ENCODE measurements around the gene ROR2.

ROR2 gene

DNA sequence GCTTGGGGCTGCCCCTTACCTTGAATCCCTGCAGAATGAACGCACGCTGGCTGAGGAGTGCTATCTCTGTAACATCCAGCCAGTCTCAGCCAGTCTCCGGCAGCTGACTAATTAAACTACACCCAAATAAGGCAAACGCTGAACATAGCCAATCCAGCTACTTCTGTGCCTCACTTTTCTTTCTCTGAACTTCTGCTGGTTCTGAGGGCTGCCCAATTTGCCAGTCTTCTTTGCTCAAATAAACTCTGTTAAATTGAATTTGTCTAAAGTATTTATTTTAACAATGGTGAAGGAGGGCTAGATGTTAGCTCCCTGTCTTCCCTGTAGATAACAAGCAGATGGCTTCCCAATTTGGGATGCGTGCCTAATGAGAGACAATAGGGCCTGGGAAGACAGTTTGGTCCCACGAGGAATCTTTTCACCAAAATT, 372.4 kb downstream of the ROR2 start:
- no peaks in the 10 kb centered on the region for H3K36me3 ChIP-seq (ENCODE audit: insufficient read depth, low read length)
- H3K79me2 ChIP-seq (ENCODE audit: insufficient read depth, low read length): no peaks in the 10 kb centered on the region
- H3K4me3 ChIP-seq (ENCODE audit: low read length, poor library complexity, severe bottlenecking): no peak overlapping the region
- no peak overlapping the region for H2AFZ ChIP-seq (ENCODE audit: low read length)
- H3F3A ChIP-seq (ENCODE audit: low read depth): no peaks in the 10 kb centered on the region
- no peak for TF ChIP-seq EZH2phosphoT487 (IDR thresholded peaks at IDR 0.05; ENCODE audit: borderline replicate concordance)
- H3K4me1 ChIP-seq (ENCODE audit: insufficient read depth, low read length, poor library complexity, severe bottlenecking): no peaks in the 10 kb centered on the region
- no peaks in the 10 kb centered on the region for H3K9me2 ChIP-seq (replicated peaks; ENCODE audit: low read depth, low read length)
- H3K9me3 ChIP-seq (ENCODE audit: insufficient read depth, low read depth, low read length): no peaks in the 10 kb centered on the region
- H3K27me3 ChIP-seq (ENCODE audit: insufficient read depth, low read length, poor library complexity, severe bottlenecking): no peaks in the 10 kb centered on the region
- no peaks in the 10 kb centered on the region for H4K20me1 ChIP-seq (ENCODE audit: insufficient read depth, low read length, poor library complexity, severe bottlenecking)
- no peak overlapping the region for H3K9ac ChIP-seq (ENCODE audit: low read depth, low read length, poor library complexity, severe bottlenecking)
- no peak overlapping the region for H3K4me2 ChIP-seq (ENCODE audit: low read depth, low read length, poor library complexity, severe bottlenecking)

DNA sequence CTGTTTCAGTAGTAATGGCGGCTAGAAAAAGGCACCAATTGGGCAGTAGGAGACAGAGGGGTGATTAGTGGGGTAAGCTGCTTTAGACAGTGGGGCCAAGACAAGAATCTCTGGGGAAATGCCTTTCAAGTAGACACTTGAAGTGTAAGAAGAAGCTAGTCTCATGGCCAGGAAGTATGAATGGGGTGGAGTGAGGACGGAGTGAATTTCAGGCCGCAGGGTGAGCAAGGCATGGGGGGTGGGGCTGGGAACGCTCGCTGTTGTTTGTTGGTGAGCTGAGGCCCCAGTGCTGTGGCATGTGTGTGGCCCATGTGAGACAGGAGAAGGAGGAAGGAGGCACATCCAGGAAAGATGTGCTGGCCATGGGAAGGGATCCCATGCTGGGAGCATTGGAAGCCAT, 377.2 kb downstream of the ROR2 start:
- Histone ChIP-seq H3K9me2 (replicated peaks; ENCODE audit: low read depth, low read length) (no peaks in the 10 kb centered on the region), H2AFZ (ENCODE audit: low read length) (no peak overlapping the region), H3K36me3 (ENCODE audit: insufficient read depth, low read length) (no peaks in the 10 kb centered on the region), H4K20me1 (ENCODE audit: insufficient read depth, low read length, poor library complexity, severe bottlenecking) (no peaks in the 10 kb centered on the region), H3K9me3 (ENCODE audit: insufficient read depth, low read depth, low read length) (no peaks in the 10 kb centered on the region), H3K4me1 (ENCODE audit: insufficient read depth, low read length, poor library complexity, severe bottlenecking) (no peaks in the 10 kb centered on the region), H3K27me3 (ENCODE audit: insufficient read depth, low read length, poor library complexity, severe bottlenecking) (no peaks in the 10 kb centered on the region), H3K9ac (ENCODE audit: low read depth, low read length, poor library complexity, severe bottlenecking) (no peak overlapping the region), H3K4me2 (ENCODE audit: low read depth, low read length, poor library complexity, severe bottlenecking) (no peak overlapping the region), H3F3A (ENCODE audit: low read depth) (no peaks in the 10 kb centered on the region), H3K4me3 (ENCODE audit: low read length, poor library complexity, severe bottlenecking) (no peak overlapping the region), H3K79me2 (ENCODE audit: insufficient read depth, low read length) (no peaks in the 10 kb centered on the region)
- TF ChIP-seq EZH2phosphoT487 (IDR thresholded peaks at IDR 0.05; ENCODE audit: borderline replicate concordance): no peak

DNA sequence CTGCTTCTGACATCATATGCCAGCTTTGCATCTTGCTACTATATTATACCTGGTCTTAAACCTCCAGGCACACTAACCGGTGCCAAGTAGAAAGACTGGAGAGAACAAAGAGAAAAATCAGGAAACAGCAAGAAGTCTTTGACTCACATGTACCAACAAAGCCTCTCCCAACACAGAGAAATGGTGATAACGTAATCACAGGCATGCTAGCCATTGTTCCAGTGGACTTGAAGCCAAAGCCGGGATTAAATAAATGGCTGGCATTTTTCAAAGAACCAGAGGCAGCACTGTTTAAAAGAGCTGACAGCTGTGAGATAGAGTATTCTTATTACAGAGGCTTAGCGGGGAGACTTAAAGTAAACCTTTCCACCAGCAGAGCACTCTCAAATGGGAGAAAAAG, 378.0 kb downstream of the ROR2 start:
- H3K36me3 ChIP-seq (ENCODE audit: insufficient read depth, low read length): no peaks in the 10 kb centered on the region
- no peaks in the 10 kb centered on the region for H3K79me2 ChIP-seq (ENCODE audit: insufficient read depth, low read length)
- H3K9me3 ChIP-seq (ENCODE audit: insufficient read depth, low read depth, low read length): no peaks in the 10 kb centered on the region
- H3K27me3 ChIP-seq (ENCODE audit: insufficient read depth, low read length, poor library complexity, severe bottlenecking): no peaks in the 10 kb centered on the region
- H3F3A ChIP-seq (ENCODE audit: low read depth): no peaks in the 10 kb centered on the region
- no peak overlapping the region for H3K4me2 ChIP-seq (ENCODE audit: low read depth, low read length, poor library complexity, severe bottlenecking)
- no peak overlapping the region for H3K9ac ChIP-seq (ENCODE audit: low read depth, low read length, poor library complexity, severe bottlenecking)
- no peak overlapping the region for H2AFZ ChIP-seq (ENCODE audit: low read length)
- no peaks in the 10 kb centered on the region for H3K9me2 ChIP-seq (replicated peaks; ENCODE audit: low read depth, low read length)
- H3K4me1 ChIP-seq (ENCODE audit: insufficient read depth, low read length, poor library complexity, severe bottlenecking): no peaks in the 10 kb centered on the region
- H4K20me1 ChIP-seq (ENCODE audit: insufficient read depth, low read length, poor library complexity, severe bottlenecking): no peaks in the 10 kb centered on the region
- TF ChIP-seq EZH2phosphoT487 (IDR thresholded peaks at IDR 0.05; ENCODE audit: borderline replicate concordance): no peak
- TF ChIP-seq, protein P1, sequence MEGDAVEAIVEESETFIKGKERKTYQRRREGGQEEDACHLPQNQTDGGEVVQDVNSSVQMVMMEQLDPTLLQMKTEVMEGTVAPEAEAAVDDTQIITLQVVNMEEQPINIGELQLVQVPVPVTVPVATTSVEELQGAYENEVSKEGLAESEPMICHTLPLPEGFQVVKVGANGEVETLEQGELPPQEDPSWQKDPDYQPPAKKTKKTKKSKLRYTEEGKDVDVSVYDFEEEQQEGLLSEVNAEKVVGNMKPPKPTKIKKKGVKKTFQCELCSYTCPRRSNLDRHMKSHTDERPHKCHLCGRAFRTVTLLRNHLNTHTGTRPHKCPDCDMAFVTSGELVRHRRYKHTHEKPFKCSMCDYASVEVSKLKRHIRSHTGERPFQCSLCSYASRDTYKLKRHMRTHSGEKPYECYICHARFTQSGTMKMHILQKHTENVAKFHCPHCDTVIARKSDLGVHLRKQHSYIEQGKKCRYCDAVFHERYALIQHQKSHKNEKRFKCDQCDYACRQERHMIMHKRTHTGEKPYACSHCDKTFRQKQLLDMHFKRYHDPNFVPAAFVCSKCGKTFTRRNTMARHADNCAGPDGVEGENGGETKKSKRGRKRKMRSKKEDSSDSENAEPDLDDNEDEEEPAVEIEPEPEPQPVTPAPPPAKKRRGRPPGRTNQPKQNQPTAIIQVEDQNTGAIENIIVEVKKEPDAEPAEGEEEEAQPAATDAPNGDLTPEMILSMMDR (conservative IDR thresholded peaks at IDR 0.05; ENCODE audit: low read length): no peak
- H3K4me3 ChIP-seq (ENCODE audit: low read length, poor library complexity, severe bottlenecking): no peak overlapping the region

DNA sequence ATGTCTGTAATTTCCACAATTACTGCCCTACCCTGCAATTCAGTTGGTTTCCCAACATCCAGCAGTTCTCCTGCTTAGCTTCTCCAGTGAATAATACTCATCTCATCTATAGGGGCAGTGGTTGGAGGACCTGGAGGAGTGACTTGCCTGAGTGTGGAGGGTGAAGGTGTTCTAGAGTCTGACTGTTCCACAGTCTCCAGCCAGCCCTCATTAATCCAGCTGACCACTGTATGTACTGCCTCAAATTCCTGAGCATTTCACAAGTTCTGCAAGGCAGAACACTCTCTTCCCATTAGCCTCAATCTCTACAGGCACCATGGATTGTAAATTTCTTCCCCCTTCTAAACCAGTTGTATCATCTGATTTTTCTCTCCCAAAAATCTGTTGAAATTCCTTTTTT, 379.0 kb downstream of the ROR2 start:
- Histone ChIP-seq H3K9ac (ENCODE audit: low read depth, low read length, poor library complexity, severe bottlenecking) (no peak overlapping the region), H3F3A (ENCODE audit: low read depth) (no peaks in the 10 kb centered on the region), H3K27me3 (ENCODE audit: insufficient read depth, low read length, poor library complexity, severe bottlenecking) (no peaks in the 10 kb centered on the region), H3K9me3 (ENCODE audit: insufficient read depth, low read depth, low read length) (no peaks in the 10 kb centered on the region), H3K9me2 (replicated peaks; ENCODE audit: low read depth, low read length) (no peaks in the 10 kb centered on the region), H3K4me3 (ENCODE audit: low read length, poor library complexity, severe bottlenecking) (no peak overlapping the region), H3K79me2 (ENCODE audit: insufficient read depth, low read length) (no peaks in the 10 kb centered on the region), H4K20me1 (ENCODE audit: insufficient read depth, low read length, poor library complexity, severe bottlenecking) (no peaks in the 10 kb centered on the region), H3K4me1 (ENCODE audit: insufficient read depth, low read length, poor library complexity, severe bottlenecking) (no peaks in the 10 kb centered on the region), H3K36me3 (ENCODE audit: insufficient read depth, low read length) (no peaks in the 10 kb centered on the region), H3K4me2 (ENCODE audit: low read depth, low read length, poor library complexity, severe bottlenecking) (no peak overlapping the region), H2AFZ (ENCODE audit: low read length) (no peak overlapping the region)
- no peak for TF ChIP-seq EZH2phosphoT487 (IDR thresholded peaks at IDR 0.05; ENCODE audit: borderline replicate concordance)
